ENCODE data around the gene GRK1. TPM values are rescaled to one million over a fixed set of nuclear protein-coding genes. Genes with fewer than 3 reads are reported as not detected.

GRK1 gene
- total and polyA plus RNA-seq, 2 experiments from 2014 or later, result not detected

GRCh38 chr13:113663934-113664333 lies 3.1 kb upstream of the GRK1 start:
- no peaks in the 10 kb centered on the region for H3K36me3 Mint-ChIP-seq (ENCODE audit: low read depth)
- Histone ChIP-seq H4K20me1 (replicated peaks; ENCODE audit: insufficient read depth) (no peaks in the 10 kb centered on the region), H3F3A (replicated peaks; ENCODE audit: low read depth) (no peaks in the 10 kb centered on the region), H2AFZ (no peak overlapping the region), H3K4me3 (no peak overlapping the region), H3K79me2 (replicated peaks; ENCODE audit: insufficient read depth) (no peaks in the 10 kb centered on the region), H3K36me3 (ENCODE audit: insufficient read depth) (no peaks in the 10 kb centered on the region), H3K9me2 (ENCODE audit: insufficient read depth) (no peaks in the 10 kb centered on the region), H3K27me3 (ENCODE audit: insufficient read depth) (no peaks in the 10 kb centered on the region), H3K4me1 (ENCODE audit: insufficient read depth) (no peaks in the 10 kb centered on the region), H3K4me2 (no peak overlapping the region), H3K27ac (ENCODE audit: low read depth) (no peak overlapping the region)
- H3K9me3 Mint-ChIP-seq, result no peaks in the 10 kb centered on the region; the same call in 2 of the 3 replicates
- no peak for TF ChIP-seq CREB1 (CRISPR knock-in tag; IDR thresholded peaks at IDR 0.05; ENCODE audit: low read depth)
- TF ChIP-seq ZNF462 (CRISPR knock-in tag; IDR thresholded peaks at IDR 0.05), result no peak
- TF ChIP-seq STAT1 (IDR thresholded peaks at IDR 0.05; ENCODE audit: unreplicated experiment), result no peak
- TF ChIP-seq NANOG (IDR thresholded peaks at IDR 0.05; ENCODE audit: borderline replicate concordance), result no peak
- TF ChIP-seq JUNB (IDR thresholded peaks at IDR 0.05; ENCODE audit: unreplicated experiment), result no peak
- TF ChIP-seq, protein P1, sequence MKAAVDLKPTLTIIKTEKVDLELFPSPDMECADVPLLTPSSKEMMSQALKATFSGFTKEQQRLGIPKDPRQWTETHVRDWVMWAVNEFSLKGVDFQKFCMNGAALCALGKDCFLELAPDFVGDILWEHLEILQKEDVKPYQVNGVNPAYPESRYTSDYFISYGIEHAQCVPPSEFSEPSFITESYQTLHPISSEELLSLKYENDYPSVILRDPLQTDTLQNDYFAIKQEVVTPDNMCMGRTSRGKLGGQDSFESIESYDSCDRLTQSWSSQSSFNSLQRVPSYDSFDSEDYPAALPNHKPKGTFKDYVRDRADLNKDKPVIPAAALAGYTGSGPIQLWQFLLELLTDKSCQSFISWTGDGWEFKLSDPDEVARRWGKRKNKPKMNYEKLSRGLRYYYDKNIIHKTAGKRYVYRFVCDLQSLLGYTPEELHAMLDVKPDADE (IDR thresholded peaks at IDR 0.05), result no peak
- TF ChIP-seq ZNF331 (CRISPR knock-in tag; IDR thresholded peaks at IDR 0.05; ENCODE audit: low read depth), result no peak
- no peak for TF ChIP-seq EZH2 (IDR thresholded peaks at IDR 0.05; ENCODE audit: low read depth, unreplicated experiment)
- TF ChIP-seq ZNF114 (CRISPR knock-in tag; IDR thresholded peaks at IDR 0.05), result no peak
- TF ChIP-seq EZH2phosphoT487 (IDR thresholded peaks at IDR 0.05; ENCODE audit: unreplicated experiment), result no peak
- no peak for TF ChIP-seq REST (IDR thresholded peaks at IDR 0.05; ENCODE audit: unreplicated experiment)
- TF ChIP-seq POLR2AphosphoS5 (IDR thresholded peaks at IDR 0.05; ENCODE audit: low read depth), result no peak
- TF ChIP-seq, protein P2, sequence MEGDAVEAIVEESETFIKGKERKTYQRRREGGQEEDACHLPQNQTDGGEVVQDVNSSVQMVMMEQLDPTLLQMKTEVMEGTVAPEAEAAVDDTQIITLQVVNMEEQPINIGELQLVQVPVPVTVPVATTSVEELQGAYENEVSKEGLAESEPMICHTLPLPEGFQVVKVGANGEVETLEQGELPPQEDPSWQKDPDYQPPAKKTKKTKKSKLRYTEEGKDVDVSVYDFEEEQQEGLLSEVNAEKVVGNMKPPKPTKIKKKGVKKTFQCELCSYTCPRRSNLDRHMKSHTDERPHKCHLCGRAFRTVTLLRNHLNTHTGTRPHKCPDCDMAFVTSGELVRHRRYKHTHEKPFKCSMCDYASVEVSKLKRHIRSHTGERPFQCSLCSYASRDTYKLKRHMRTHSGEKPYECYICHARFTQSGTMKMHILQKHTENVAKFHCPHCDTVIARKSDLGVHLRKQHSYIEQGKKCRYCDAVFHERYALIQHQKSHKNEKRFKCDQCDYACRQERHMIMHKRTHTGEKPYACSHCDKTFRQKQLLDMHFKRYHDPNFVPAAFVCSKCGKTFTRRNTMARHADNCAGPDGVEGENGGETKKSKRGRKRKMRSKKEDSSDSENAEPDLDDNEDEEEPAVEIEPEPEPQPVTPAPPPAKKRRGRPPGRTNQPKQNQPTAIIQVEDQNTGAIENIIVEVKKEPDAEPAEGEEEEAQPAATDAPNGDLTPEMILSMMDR (conservative IDR thresholded peaks at IDR 0.05; ENCODE audit: low read depth in 2 of 2), result no peak
- peaks cover 5% of the 10 kb centered on the region; the same call in 2 of the 3 replicates for H3K4me1 Mint-ChIP-seq
- no peak overlapping the region for H3K4me3 Mint-ChIP-seq
- H3K27ac Mint-ChIP-seq, result no peak overlapping the region
- DNase-seq (ENCODE audit: low spot score) (no peak), ATAC-seq (no peak)
- peaks cover 4% of the 10 kb centered on the region for H3K27me3 Mint-ChIP-seq (ENCODE audit: insufficient read depth, low read depth, poor library complexity)

Measured in GM23338 (cell line).